ENCODE results near the gene RPTOR.

The RPTOR gene

GRCh38 chr17:80919331-80920311 lies 375.0 kb downstream of the RPTOR start:
- no peak for DNase-seq (ENCODE audit: low read depth)
- no peak for TF ChIP-seq CTCF (IDR thresholded peaks at IDR 0.05; ENCODE audit: control insufficient read depth, extremely low read depth, insufficient read depth)
- H3K4me3 ChIP-seq (ENCODE audit: low read depth, low read length), result no peak overlapping the region

- no peak overlapping the region for H3K4me3 ChIP-seq (ENCODE audit: low read depth, low read length)
- no peak for TF ChIP-seq CTCF (IDR thresholded peaks at IDR 0.05; ENCODE audit: control insufficient read depth, extremely low read depth, insufficient read depth)
- no peak for DNase-seq (ENCODE audit: low read depth)
Measured at GRCh38 chr17:80920441-80920840, 375.8 kb downstream of the RPTOR start.

- no peak for DNase-seq (ENCODE audit: low read depth)
Measured at GRCh38 chr17:80921159-80921558, 376.5 kb downstream of the RPTOR start.

GRCh38 chr17:80921741-80922579 lies 377.3 kb downstream of the RPTOR start:
- no peak for TF ChIP-seq CTCF (IDR thresholded peaks at IDR 0.05; ENCODE audit: control insufficient read depth, extremely low read depth, insufficient read depth)
- no peak overlapping the region for H3K4me3 ChIP-seq (ENCODE audit: low read depth, low read length)
- no peak for DNase-seq (ENCODE audit: low read depth)

More at GRCh38 chr17:80921159-80921558, 376.5 kb downstream of the RPTOR start:
- TF ChIP-seq CTCF (IDR thresholded peaks at IDR 0.05; ENCODE audit: control insufficient read depth, extremely low read depth, insufficient read depth), result no peak
- H3K4me3 ChIP-seq (ENCODE audit: low read depth, low read length), result no peak overlapping the region

- DNase-seq (ENCODE audit: low read depth), result no peak
- TF ChIP-seq CTCF (IDR thresholded peaks at IDR 0.05; ENCODE audit: control insufficient read depth, extremely low read depth, insufficient read depth), result no peak
- H3K4me3 ChIP-seq (ENCODE audit: low read depth, low read length), result no peak overlapping the region
Measured at GRCh38 chr17:80922580-80923160, 378.0 kb downstream of the RPTOR start.

- H3K4me3 ChIP-seq (ENCODE audit: low read depth, low read length), result no peak overlapping the region
- TF ChIP-seq CTCF (IDR thresholded peaks at IDR 0.05; ENCODE audit: control insufficient read depth, extremely low read depth, insufficient read depth), result no peak
- DNase-seq (ENCODE audit: low read depth), result no peak
Measured at GRCh38 chr17:80923211-80924110, 378.8 kb downstream of the RPTOR start.

Data from LNCaP clone FGC (cell line).